Vagina (tissue), 2 donors: ENCODE data around the gene CD180. TPM values are rescaled to one million over a fixed set of nuclear protein-coding genes. Genes with fewer than 3 reads are reported as not detected.

Experiments used
- DNase-seq, 2 donors: peaks; one replicate each; pipeline ENCODE4 v3.0.0-alpha.2; 2017; ENCODE audit errors: extremely low spot score in 2 of 2
- H3K27ac ChIP-seq: fragments of 200-600 bp; sonication (generic); one replicate; pipeline ENCODE4 v1.5.1; 2019
- H3K27me3 ChIP-seq: fragments of 200-600 bp; sonication (generic); one replicate; pipeline ENCODE4 v1.5.1; 2019
- H3K36me3 ChIP-seq, 2 donors: fragments of 200-600 bp; sonication (generic); one replicate each; pipeline ENCODE4 v1.5.1; 2017 to 2019
- H3K4me1 ChIP-seq: fragments of 200-600 bp; sonication (generic); one replicate; pipeline ENCODE4 v1.5.1; 2019
- H3K4me3 ChIP-seq, 2 donors: fragments of 200-600 bp; sonication (generic); 1 replicate in 1 of 2; 2 replicates in 1 of 2; pipeline ENCODE4 v1.5.1; 2016 to 2019
- H3K9me3 ChIP-seq: fragments of 200-600 bp; sonication (generic); one replicate; pipeline ENCODE4 v1.5.1; 2019
- POLR2A ChIP-seq, 2 donors: fragments of 450-650 bp; IDR thresholded peaks; one replicate each; pipeline ENCODE4 v1.6.1; 2017; ENCODE audit warnings: antibody characterized with exemption in 2 of 2, mild to moderate bottlenecking in 2 of 2, moderate library complexity in 2 of 2
- POLR2AphosphoS5 ChIP-seq, 2 donors: sonication (generic); formaldehyde crosslinking; IDR thresholded peaks; one replicate each; pipeline ENCODE4 v1.9.0; 2017; ENCODE audit warnings: antibody characterized with exemption in 2 of 2, mild to moderate bottlenecking in 2 of 2, low read depth in 1 of 2; ENCODE audit not compliant: insufficient read depth in 1 of 2
- intact Hi-C: fragments of 100-400 bp; cut with DNase I; formaldehyde crosslinking; loops from one replicate; pipeline ENCODE4 v1.15.1; 2023
- total RNA-seq: library from RNA; depleted of rRNA; stranded (reverse); fragments of >200 nt; gene quantifications from one replicate; pipeline ENCODE4 v1.2.3, GENCODE V29; 2016
- TF ChIP-seq, protein P1 (sequence below), 3 experiments: fragments of 450-650 bp in 2 of 3; fragments of 200-600 bp in 1 of 3; sonication (generic) in 1 of 3; IDR thresholded peaks; one replicate each; pipeline ENCODE4 v1.5.1; 2017 to 2019; ENCODE audit warnings: antibody characterized with exemption in 3 of 3, mild to moderate bottlenecking in 2 of 3, moderate library complexity in 2 of 3

The CD180 gene
- 2.0 TPM for total RNA-seq

DNA sequence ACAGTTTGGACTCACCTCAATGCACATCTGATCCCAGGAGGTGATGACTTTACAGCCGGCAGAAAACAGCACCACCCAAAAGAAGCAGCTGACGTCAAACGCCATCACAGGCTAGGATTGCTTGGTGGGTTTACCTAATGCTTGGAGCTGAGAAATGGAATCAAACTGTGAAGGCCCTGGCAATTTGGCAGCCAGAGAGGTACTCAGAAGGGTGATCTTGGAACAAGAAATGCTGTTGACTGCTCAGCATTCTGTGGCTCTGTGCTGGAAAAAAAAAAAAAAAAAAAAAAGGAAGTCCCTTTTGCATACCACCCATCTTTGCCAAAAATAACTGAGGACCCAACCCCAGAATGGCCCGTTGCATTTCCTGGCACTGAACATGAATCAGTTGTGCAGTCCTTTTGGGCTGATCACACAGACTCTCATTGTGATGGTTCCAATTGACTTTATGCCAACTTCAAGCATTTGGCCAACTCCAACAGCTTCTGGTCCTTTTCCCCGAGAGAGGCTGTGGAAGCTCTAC, at the start of gene CD180:
CD180 (minus strand) TSS at position 263 of the 523 bp plus-strand sequence; CDS start at position 105, 158 bp downstream.
- no peak for DNase-seq

DNA sequence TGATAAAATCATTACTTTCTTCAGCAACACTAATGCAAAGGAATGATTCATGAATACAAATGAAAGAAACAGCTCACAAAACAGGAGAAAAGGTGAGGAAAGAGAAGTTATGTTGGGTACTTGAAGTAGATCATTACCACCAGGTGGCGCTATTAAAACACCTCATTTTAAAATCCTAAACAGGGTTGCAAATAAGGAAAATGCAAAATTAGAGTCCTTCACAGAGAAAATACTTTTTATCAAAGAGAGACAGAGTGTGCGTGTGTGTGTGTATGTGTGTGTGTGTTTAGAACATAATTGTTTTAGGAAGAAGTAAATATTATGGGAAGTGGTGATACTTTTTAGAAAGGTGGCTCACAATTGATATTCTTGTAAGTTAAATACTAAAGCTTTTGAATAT, 49.5 kb upstream of the CD180 start:
- H3K27me3 ChIP-seq, result no peaks in the 10 kb centered on the region
- no peaks in the 10 kb centered on the region for H3K36me3 ChIP-seq
- no peaks in the 10 kb centered on the region for H3K9me3 ChIP-seq
- peaks cover 61% of the 10 kb centered on the region for H3K4me1 ChIP-seq
- TF ChIP-seq POLR2A (IDR thresholded peaks at IDR 0.05) (no peak), POLR2AphosphoS5 (IDR thresholded peaks at IDR 0.05; ENCODE audit: insufficient read depth in 1 of 2, low read depth in 1 of 2) (peak in 1 of 2 donors; percentile 63)
- TF ChIP-seq, protein P1, sequence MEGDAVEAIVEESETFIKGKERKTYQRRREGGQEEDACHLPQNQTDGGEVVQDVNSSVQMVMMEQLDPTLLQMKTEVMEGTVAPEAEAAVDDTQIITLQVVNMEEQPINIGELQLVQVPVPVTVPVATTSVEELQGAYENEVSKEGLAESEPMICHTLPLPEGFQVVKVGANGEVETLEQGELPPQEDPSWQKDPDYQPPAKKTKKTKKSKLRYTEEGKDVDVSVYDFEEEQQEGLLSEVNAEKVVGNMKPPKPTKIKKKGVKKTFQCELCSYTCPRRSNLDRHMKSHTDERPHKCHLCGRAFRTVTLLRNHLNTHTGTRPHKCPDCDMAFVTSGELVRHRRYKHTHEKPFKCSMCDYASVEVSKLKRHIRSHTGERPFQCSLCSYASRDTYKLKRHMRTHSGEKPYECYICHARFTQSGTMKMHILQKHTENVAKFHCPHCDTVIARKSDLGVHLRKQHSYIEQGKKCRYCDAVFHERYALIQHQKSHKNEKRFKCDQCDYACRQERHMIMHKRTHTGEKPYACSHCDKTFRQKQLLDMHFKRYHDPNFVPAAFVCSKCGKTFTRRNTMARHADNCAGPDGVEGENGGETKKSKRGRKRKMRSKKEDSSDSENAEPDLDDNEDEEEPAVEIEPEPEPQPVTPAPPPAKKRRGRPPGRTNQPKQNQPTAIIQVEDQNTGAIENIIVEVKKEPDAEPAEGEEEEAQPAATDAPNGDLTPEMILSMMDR (IDR thresholded peaks at IDR 0.05), result peak; percentile 38 to 89 (median 78)
- intact Hi-C loops, result loop anchor here (10.0 kb wide), 1 partner anchor 1009 kb away; no protein-coding TSS in a partner anchor
- H3K4me3 ChIP-seq, result no peak overlapping the region
- H3K27ac ChIP-seq, result peak overlapping the region; percentile 48
- DNase-seq, result no peak

More for the DNA sequence above, at the start of gene CD180:
- Histone ChIP-seq H3K4me1 (peaks cover 14% of the 10 kb centered on the region), H3K27me3 (no peaks in the 10 kb centered on the region), H3K4me3 (no peak within 1 kb of the TSS), H3K27ac (no peak within 1 kb of the TSS), H3K36me3 (no peaks in the 10 kb centered on the region), H3K9me3 (no peaks in the 10 kb centered on the region)
- TF ChIP-seq, protein P1 (IDR thresholded peaks at IDR 0.05), result no peak
- no peak for TF ChIP-seq POLR2A (IDR thresholded peaks at IDR 0.05)
- no peak for TF ChIP-seq POLR2AphosphoS5 (IDR thresholded peaks at IDR 0.05; ENCODE audit: insufficient read depth in 1 of 2, low read depth in 1 of 2)
- intact Hi-C loops, result no loop called here

DNA sequence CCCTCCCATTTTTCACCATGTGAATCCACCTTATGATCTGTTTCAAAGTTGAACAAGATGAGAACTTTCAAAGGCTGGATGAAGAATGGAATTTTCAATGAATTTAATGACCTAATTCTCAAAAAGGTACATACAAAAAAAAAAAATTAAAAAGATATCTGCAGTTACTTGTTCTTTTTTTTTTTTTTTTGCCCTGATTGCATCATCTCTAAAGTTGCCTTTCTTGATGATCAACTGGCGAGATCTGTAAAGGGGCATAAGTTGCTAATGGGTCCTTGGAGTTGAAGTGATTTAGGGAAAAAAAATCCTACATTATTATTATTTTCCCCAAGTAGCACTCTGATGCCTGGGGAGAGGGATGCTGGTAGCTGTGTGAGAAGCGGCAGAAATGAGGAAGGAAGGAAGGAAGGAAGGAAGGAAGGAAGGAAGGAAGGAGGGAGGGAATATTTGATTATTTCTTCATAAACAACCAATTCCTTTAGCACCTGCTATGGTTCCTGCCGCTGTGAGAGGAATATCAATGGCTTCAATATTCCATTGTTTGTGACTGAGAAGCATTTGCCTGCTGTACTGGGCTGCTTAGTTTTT, 48.8 kb upstream of the CD180 start:
- H3K27ac ChIP-seq, result peak overlapping the region; percentile 48

DNA sequence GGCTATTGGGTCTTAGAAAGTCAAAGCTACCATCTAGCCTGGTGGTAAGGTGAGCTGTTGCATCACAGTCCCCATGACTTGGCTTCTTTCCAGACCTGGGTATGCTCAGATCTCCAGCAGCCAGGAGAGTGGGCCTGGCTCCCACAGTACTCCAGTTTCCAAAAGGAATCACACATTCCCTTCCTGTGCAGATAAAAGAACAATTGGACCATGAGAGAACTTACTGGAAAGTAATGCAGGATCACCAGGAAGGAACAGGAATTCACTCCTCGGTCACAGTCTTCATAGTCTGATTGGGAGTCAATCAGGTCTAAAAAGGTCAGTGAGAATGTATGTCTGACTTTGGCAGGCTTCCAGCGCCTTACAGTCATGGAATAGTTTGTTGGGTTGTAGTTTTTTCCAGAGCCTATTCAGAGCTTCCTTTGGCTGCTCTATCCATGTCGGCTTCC, 47.8 kb upstream of the CD180 start:
- Histone ChIP-seq H3K4me3 (no peak overlapping the region), H3K27me3 (no peaks in the 10 kb centered on the region), H3K9me3 (no peaks in the 10 kb centered on the region), H3K36me3 (no peaks in the 10 kb centered on the region), H3K4me1 (peaks cover 65% of the 10 kb centered on the region), H3K27ac (peak overlapping the region; percentile 24)
- intact Hi-C loops, result loop anchor here (10.0 kb wide), 1 partner anchor 1010 kb away; no protein-coding TSS in a partner anchor
- TF ChIP-seq POLR2AphosphoS5 (IDR thresholded peaks at IDR 0.05; ENCODE audit: insufficient read depth in 1 of 2, low read depth in 1 of 2) (no peak), POLR2A (IDR thresholded peaks at IDR 0.05) (no peak)
- TF ChIP-seq, protein P1 (IDR thresholded peaks at IDR 0.05), result no peak
- DNase-seq, result no peak

More for the DNA sequence above, 48.8 kb upstream of the CD180 start:
- intact Hi-C loops, result loop anchor here (10.0 kb wide), 1 partner anchor 1009 kb away; no protein-coding TSS in a partner anchor
- no peak for DNase-seq
- no peaks in the 10 kb centered on the region for H3K36me3 ChIP-seq
- peaks cover 64% of the 10 kb centered on the region for H3K4me1 ChIP-seq
- H3K4me3 ChIP-seq, result no peak overlapping the region
- no peaks in the 10 kb centered on the region for H3K9me3 ChIP-seq
- TF ChIP-seq POLR2A (IDR thresholded peaks at IDR 0.05), result no peak
- peak in 1 of 2 donors; percentile 11 for TF ChIP-seq POLR2AphosphoS5 (IDR thresholded peaks at IDR 0.05; ENCODE audit: insufficient read depth in 1 of 2, low read depth in 1 of 2)
- no peaks in the 10 kb centered on the region for H3K27me3 ChIP-seq

DNA sequence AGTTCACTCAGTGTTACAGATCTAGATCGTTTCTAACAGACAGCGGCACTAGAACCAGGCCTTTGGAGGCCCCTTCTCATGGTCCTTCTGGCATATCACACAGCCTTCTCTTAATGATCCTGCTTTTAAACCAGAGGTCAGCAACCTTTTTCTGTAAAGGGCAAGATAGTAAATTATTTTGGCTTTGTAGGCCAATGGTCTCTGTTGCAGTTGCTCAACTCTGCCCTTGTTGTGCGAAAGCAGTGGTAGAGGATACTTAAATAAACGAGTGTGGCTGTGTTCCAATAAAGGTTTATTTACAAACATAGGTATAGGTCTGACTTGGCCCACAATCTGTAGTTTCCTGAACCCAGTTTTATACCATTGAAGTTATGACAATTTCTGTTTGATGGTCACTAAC, 47.3 kb upstream of the CD180 start:
- no peak for DNase-seq
- no peaks in the 10 kb centered on the region for H3K36me3 ChIP-seq
- no peak overlapping the region for H3K4me3 ChIP-seq
- peaks cover 65% of the 10 kb centered on the region for H3K4me1 ChIP-seq
- no peak for TF ChIP-seq POLR2A (IDR thresholded peaks at IDR 0.05)
- TF ChIP-seq, protein P1 (IDR thresholded peaks at IDR 0.05), result no peak
- TF ChIP-seq POLR2AphosphoS5 (IDR thresholded peaks at IDR 0.05; ENCODE audit: insufficient read depth in 1 of 2, low read depth in 1 of 2), result no peak
- H3K27me3 ChIP-seq, result no peaks in the 10 kb centered on the region
- H3K9me3 ChIP-seq, result no peaks in the 10 kb centered on the region
- H3K27ac ChIP-seq, result peak overlapping the region; percentile 24
- intact Hi-C loops, result loop anchor here (10.0 kb wide), 1 partner anchor 1011 kb away; no protein-coding TSS in a partner anchor
